Cerebellar nuclear complex (tissue), 1 donor: ENCODE data around the gene CIT.
A peak's percentile ranks its signal among the peaks of the same experiment; 100 is the strongest.
"Not testable (repeated sequence)": the region's sequence is repeated elsewhere in the genome, so short reads cannot be mapped to it uniquely, and the experiment has no call there.

ENCODE experiments used
- DNase-seq, 2 experiments: peaks; one replicate each; lab custom pipeline; 2025; lab: John Stamatoyannopoulos, UW

CIT gene

DNA sequence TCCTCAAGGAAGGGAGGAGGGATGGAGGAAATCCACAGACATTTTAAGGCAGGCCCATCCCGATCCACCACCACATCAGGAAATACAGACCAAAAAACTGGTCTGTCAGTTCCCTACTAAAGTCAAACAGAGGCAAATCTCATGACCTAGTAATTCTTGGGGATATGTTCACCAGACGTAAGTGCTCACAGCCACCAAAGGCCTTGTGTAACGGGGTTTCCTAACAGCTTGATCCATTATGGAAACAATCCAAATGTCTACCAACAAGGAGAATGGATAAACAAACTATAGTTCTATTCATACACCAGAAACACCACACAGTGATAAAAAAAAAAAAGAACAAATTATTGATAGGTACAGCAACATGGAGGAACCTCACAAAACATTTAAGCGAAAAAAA is 136.3 kb downstream of the CIT start:
- no peak for DNase-seq

DNA sequence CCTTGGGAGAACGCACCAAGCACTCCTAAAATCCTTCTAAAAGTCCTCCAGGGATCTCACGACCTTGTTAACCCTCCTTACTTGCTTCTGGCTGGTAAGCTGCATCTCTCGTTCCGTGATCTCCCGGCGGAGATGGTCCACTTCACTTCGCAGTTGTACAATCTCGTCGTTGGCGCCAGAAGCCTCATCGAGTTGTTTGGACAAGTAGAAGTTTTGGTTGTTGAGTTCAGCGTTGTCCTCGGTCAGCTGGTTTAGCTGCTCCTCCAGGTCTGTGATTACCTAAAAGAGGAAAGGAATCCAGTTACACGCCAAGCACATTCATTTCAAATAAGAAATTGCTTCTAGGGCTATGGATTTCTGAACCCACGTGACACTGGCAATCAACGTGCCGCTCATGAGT is 142.0 kb downstream of the CIT start:
- no peak for DNase-seq

DNA sequence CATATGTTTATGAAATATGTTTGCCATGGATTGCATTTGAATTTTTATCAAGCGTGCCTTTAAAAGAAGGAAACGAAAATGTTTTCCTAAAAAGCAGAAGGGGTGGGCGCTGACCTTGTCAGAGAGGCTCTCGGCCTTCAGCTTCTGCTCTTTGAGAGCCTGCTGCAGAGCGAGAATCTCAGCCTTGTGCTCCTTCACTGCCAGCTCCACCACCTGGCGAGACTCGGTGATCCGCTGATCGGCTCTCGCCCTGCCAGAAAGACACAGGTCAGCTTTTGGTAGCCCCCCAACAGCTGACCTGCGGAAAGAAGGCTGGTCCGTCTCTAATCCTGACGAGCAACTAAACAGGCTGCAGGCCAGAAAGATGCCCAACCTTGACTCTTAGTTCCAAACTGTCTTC is 146.7 kb downstream of the CIT start:
- no peak for DNase-seq

DNA sequence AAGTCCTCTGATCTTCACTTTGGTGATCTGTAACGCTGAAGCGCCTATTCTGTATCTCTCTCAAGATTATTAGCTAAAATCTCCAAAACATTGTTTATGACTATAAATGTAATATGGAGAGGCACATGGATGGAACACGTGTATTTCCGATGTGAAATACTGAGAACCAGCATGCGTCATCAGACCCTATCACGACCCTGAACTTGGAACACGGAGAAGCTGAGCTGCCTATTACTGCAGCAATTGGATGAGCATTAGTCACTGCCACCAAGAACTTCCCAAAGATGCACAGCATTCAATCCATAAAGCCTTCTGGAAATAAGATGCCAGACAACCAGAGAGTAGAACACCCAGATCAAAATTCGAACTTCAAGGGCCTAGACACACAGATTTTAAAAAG is 147.2 kb downstream of the CIT start:
- DNase-seq: no peak

DNA sequence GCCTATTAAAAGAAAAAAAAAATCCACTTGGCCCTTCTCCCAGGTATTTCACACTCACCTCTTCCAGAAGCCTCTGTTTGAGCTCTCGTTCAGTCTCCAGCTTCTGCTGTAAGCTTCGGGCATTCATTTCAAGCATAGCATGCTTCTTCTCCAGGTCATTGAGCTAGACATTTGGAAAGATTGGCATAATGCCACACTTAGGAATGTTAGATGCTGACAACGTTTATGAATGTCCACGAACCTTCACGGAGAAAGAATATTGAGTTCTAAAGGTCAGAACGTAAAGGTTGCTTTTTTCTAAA is 148.7 kb downstream of the CIT start:
- DNase-seq: peak in 1 of 2 experiments; percentile 31

DNA sequence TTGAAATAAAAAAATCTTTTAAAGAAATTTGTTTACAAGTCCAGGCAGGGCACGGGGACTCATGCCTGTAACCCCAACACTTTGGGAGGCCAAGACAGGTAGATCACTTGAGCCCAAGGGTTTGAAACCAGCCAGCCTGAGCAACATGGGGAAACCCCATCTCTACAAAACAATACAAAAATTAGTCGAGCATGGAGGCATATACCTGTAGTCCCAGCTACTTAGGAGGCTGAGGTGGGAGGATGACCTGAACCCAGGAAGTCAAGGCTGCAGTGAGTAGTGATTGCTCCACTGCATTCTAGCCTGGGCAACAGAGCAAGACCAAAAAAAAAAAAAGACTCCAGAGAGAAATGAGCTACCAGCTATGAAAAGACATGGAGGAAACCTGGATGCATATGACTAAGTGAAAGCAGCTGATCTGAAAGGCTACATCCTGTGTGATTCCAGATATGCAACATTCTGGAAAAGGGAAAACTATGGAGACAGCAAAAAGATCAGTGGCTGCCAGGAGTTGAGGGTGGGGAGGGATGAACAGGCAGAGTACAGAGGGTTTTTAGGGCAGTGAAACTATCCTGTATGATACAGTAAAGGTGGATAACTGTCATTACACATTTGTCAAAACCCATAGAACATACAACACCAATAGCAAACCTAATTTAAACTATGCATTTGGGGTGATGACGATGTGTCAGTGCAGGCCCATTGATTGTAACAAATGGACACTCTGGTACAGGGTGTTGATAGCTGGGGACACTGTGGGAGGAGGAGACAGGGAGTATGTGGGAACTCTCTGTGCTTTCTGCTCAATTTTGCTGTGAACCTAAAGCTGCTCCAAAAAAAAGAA is 149.3 kb downstream of the CIT start:
- no peak for DNase-seq

DNA sequence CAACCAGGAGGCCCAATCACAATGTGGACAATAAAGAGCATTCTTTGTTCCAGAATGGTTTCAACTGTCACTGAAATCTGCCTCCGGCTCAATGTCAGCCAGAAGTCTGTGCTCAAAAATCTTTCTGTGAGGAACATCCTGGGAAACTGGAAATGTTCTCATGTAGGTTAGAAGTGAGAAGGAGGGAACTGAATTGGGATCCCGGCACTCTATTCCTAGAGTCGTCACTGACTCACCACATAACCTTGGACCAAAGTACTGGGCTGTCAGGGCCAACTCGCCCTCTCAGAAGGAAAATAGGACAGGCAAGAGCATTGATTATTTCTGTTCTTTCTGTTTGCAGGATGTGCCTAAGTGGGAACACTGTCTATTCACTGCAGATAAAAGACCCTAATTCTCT is 151.6 kb downstream of the CIT start:
- DNase-seq: no peak

DNA sequence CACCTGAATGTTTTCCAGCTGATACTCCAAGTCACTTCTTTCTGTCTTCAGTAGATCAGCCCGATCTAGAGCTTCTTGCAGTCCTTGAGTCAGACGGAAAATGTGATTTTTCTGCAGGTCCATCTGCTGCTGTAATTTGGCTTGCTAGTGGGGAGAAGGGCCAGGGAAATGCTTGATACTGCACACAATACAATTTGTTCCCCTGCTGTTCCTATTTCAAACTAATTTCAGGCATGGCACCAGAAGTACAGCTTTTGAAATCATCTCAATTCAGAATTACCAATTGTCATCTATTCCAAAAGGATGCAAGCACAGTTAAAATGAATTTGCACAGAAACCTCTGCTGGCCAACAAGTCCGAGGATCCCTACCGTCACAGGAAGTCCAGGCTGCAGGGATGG is 155.8 kb downstream of the CIT start:
- peak in 1 of 2 experiments; percentile 38 for DNase-seq

DNA sequence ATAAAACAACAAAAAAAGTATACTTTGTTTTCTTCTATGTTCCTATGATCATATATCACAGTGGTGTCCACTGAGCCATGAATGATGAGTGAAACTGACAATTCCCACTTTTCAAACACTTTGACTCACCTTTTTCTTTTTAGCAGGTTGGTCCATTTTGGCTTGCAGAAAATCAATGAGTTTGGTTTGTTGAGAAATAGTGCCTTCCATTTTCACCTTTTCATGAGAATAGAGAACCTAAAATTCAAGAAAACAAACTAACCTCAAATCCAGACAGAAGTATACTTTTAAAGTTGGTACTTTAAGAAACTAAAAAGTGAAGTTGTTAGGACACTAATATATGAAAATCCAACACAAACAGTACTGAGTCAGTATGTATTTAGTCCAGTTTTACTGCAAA is 156.8 kb downstream of the CIT start:
- no peak for DNase-seq

DNA sequence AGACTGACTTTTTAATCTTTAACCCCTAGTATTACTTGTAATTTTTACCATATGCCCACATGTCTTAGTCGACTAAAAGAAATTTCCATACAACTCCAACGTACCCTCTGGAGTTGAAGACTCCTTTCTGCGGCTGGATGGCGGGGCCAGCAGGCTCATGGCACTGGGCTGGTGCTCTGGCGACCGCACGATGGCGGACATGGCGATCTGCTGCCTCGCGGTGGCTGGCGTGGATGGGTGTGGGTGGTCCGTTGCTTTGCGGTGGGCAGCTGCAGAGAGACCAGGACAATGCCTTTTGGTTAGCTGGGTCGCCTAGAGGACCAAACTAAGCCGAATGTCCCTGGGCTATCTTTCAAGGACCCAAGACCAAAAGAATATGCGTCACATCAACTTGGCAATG is 159.0 kb downstream of the CIT start:
- DNase-seq: no peak

DNA sequence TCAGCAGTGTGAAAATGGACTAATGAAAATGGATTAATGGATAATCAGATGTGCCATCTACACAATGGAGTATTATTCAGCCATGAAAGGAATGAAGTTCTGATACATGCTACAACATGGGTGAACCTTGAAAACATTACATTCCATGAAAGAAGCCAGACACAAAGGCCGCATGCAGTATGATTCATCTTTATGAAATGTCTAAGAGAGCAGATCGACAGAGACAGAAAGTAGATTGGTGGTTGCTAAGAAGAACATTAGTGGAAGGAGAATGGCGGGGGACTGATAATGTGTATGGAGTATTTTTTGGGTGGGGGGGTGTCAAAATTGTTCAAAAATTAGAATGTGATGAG is 161.9 kb downstream of the CIT start:
- no peak for DNase-seq

DNA sequence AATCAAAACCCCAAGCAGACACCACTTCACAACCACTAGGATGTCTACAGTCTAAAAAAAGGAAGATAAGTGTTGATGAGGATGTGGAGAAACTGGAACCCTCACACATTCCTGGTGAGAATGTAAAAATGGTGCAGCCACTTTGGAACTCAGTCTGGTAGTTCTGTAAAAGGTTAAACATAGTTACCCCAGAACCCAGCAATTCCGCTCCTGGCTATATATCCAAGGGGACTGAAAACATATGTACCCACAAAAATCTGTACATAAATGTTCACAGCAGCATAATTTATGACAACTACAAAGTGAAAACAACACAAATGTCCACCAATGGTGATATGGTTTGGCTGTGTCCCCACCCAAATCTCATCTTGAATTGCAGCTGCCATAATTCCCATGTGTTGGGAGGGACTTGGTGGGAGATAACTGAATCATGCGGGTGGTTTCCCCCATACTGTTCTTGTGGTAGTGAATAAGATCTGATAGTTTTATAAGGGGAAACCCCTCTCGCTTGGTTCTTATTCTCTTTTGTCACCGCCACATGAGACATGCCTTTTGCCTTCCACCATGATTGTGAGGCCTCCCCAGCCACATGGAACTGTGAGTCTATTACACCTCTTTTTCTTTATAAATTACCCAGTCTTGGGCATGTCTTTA is 162.4 kb downstream of the CIT start:
- no peak for DNase-seq

DNA sequence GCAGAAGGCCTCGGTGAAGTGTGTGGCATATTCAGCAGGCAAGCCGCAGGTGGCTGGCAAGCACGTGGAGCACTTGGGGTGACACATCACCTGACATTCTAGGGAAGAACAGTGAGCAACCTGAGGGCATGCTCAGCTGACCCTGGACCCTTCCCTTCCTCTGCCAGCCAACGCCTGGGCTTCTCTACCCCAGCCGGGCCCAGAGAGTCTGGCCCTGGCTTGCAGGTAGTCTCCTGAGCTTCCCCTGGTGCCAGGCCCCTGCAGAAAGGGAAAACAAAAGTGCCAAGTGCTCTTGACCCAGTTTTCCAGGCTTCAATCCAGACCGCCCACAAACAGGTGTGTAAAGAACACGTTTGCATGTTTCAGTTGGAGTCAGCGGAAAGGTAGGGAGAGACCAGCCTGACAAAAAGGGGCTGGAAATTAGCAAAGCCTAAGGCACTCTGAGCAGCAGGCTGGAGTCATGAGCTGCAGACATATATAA is 163.5 kb downstream of the CIT start:
- no peak for DNase-seq

DNA sequence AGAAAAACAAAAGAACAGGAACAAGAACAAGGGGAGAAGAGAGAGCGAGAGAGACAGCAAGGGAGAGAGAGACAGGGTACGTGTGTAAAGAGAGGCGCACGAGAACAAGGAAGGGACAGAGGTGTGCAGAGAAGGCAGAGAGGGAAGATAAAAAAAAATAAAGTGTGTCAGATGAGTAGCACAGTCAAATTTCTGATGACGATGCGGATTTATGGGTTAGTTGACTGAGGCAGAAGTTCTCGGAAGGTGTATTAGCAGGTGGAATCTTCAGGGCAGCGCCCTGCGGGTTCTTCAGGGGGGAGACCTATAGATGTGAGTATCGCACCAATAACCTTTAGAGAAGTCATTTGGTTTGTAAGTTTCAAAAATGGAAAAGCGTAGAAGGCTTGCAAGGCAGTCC is 164.4 kb downstream of the CIT start:
- DNase-seq: no peak

DNA sequence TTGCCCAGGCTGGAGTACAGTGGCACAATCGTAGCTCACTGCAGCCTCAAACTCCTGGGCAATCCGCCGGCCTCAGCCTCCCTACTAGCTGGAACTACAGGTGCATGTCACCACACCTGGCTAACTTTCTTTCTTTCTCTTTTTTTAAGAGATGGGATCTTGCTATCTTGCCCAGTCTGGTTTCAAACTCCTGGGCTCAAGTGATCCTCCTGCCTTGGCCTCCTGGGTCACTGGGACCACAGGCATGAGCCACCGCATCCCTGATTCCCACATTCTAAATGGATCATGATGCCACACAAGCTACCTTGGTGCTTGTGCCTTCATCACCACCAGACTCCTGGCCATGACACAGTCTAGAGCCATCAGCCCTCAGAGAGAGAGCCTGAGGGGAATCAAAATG is 165.4 kb downstream of the CIT start:
- DNase-seq: no peak

DNA sequence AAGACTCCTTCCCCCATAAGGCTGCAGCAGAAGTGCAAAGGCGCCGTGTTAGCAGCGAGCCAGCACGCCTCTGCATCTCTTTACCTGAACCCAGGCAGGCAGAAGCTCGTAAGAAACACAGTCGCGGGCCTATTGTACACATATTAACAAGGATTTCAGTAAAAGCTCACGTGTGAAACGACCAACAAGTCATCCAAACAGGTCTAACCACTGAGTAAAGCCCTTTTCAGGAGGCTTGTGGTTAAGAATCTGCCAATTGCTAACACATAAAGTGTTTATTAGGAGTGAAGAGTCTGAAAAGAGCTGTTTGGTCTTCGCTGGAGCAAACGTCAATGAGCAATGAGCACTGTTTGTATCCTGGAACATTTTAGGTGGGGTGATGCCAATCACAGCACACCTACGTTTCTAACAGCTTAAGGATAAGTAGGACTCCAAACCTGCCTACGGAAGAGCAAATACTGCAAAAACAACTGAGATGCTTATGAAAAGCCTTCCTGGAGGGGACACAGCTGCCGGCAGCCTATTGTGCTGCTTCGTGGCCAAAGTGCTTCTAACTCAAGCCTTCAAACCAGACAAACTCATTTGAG is 166.1 kb downstream of the CIT start:
- no peak for DNase-seq

DNA sequence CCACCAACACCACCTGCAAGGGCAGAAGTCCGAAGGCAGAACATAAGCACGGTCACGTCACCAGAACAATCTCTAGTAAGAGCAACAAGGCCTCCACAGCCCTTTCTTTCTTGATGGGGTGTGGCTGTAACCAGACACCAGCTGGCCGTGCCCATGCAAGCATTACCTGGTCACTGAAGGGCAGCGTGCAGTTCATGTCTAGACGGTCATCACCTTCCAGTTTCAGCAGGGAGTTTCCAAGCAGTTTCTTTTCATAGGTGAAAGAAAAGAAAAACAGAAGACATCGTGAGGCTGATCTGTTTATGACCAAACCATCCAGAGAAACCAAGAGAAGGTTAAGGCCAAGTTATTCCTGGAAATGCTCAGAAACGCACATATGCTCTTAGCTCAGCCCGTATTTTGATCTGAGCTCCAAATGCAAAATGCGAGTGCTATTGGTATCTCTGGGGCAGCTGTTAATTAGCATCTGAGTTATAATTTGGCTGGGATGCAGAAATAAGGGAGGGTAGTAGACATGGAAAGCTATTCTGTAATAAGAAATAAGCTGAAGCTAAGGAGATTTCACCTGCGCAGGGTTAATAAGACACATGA is 166.7 kb downstream of the CIT start:
- DNase-seq: no peak

DNA sequence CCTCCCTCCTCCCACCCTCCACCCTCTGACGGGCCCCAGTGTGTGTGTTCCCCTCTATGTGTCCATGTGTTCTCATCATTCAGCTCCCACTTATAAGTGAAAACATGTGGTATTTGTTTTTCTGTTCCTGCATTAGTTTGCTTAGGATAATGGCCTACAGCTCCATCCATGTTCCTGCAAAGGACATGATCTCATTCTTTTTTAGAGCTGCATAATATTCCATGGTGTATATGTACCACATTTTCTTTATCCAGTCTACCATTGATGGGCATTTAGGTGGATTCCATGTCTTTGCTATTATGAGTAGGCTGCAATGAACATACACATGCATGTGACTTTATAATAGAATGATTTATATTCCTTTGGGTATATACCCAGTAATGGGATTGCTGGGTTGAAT is 170.7 kb downstream of the CIT start:
- DNase-seq: not testable (repeated sequence)

DNA sequence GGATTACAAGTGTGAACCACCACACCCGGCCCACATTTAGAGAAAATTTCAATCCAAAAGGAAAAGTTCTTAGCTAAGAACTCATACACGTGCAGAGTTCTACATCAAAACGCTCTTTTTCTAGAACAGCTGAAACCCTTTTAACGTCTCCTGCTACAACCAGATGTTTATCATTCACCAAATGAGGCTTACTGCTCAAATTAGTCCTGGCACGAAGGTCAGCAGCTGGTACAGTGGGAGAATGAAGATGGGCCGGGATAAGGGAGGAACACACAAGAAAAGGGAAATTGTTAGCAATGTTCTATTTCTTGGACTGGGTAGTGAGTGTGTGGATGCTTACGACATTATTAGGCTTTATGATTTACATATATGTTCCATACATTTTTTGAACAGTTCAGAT is 171.9 kb downstream of the CIT start:
- no peak for DNase-seq

DNA sequence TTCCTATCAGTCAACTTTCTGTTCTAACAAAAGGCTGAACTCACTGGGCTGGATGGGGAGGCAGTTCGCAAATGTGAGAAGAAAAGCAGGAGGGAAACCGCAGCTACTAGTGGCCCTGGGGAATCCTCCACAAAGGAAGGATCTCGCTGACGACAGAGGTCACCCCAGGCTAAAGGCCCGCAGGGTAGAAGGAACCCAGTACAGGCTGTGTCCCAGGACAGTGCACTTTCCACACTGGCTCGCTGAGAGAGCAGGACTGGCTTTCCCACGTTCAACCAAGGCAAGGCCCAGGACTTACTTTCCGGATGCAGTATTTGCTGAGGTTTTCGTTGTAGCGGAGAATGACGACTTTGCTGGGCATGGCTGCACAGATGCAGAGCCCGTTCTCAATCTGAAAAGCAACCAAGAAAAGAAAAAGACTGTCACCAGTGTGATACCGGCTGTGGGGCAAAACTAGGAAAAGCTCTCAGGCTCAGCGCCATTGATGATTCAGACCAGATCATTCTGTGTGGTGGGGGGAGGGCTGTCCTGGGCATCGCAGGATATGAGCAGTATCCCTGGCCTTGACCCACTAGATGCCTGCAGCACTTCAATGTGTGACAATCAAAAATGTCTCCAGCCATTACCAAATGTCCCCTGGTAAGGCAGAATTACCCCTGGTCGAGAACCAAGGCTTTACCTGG is 172.9 kb downstream of the CIT start:
- no peak for DNase-seq

DNA sequence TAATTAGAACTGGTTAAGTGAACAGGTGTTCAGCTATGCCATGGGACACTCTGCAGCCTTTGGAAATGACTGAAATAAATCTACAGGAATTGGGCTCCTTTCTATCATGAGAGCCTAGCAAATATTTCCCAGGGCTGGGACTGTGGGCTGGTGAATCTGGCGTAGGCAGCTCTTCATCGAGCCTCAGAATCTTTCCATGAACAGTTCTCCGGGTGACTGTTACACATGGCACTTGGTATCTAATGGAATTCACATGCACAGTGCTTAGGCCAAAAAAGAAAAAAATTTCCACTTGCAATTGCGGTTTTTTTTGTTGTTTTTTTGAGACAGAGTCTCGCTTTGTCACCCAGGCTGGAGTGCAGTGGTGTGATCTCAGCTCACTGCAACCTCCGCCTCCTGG is 177.0 kb downstream of the CIT start:
- DNase-seq: no peak

DNA sequence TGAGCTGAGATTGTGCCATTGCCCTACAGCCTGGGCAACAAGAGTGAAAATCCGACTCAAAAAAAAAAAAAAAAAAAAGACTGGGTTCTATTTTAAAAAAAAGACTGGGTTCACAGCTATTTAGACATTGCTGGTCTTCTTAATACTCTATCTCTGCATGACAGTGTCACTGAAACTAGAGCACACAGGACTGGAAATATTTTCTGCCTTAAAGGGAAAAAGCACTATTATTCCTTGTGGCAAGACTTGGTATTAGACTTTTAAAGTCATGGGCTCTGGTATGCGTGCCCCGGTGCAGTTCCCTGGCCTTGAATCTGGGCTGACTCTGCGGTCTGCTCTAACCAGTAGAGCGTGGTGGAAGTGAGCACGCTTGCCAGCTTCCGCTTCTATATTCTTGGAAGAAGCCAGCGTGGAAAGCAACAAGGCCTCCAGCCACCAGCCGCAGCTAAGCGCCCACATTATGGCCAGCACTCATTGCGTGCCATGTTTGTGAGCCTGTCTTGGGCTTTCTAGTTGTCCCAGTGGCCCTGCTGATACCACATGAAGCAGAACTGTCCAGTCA is 177.8 kb downstream of the CIT start:
- no peak for DNase-seq
